Mesenteric fat pad (tissue), 1 donor: ENCODE data around the gene ENPP6. TPM values are rescaled to one million over a fixed set of nuclear protein-coding genes. Genes with fewer than 3 reads are reported as not detected.

Source experiments
- DNase-seq: peaks from one replicate; pipeline ENCODE4 v3.0.0-alpha.2; 2020; ENCODE audit warnings: low spot score
- long read RNA-seq: library from polyadenylated mRNA; unstranded; transcript quantifications from one replicate; pipeline ENCODE4 v2.0.0, GENCODE V29; 2020
- total RNA-seq: library from RNA; stranded (reverse); fragmentation: NEBNext Ultra II Directional; extraction: Animal tissue kit (Norgen Biotek cat#: 25700); gene quantifications from one replicate; pipeline ENCODE4 v1.2.1, GENCODE V29; 2021
- donor health status: DM: yes; HTN: yes; CAD: no.

Gene ENPP6
- not detected for total RNA-seq
- long read RNA-seq: 0 reads

DNA sequence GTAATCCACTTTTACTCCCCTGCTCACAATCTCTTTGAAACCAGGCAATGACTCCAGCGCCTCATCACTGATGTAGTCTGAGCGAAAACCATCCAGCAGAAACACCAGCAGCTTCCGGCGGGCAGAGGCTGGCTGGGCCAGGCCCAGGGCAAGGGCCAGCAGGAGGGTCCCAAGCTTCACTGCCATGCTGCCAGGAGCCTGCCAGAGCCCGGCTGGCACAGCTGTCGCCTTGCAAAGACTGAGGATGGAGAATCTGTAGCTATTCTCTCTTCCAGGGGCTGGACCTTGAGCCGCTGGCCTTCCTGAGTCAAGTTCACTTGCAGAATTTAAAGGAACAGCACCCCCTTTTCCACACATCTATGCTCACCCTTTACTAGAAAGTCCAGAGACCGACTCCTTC, at the start of gene ENPP6:
TSS of gene ENPP6 (minus strand) at position 240 of the 400 bp plus-strand sequence. CDS start at position 186, 54 bp downstream.
- DNase-seq: no peak

- peak; percentile 18 for DNase-seq
Measured at GRCh38 chr4:184267206-184267608, 49.5 kb upstream of the ENPP6 start.

DNA sequence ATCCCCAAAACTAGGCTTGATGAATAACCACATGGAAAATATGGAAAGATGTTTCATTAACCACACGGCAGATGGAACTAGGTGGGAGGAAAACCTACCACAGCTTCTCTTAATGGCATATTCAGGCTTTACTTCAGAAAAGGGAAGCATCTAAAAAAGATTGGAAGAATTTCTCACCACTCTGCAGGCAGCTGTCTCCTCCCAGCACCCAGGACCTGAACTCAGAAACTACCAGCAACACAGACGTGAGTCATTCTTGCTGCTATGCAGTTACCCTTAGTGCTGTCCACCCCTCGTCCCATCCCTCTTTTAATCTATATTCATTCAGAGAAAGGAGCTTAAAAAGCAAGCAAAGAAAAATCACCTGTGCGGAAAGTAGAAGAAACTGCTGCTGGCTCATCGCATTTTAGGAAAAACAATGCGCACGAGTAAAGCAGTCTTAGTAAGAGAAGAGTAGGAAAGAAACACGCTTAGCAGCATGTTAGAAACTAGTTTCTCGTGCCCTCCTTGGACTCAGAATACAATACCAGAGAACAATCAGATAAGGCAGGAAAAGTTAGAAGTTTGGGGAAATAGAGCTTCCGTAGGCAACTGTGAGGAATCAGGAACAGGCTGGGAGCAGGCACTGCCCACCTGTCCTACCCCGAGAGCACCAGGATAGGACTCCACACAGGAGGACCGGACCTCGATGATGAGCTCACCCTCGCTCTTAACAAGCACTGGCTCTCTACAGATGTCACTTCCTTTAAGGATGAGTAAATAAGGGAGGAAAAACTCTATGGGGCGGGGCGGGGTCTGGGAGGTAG, 48.1 kb upstream of the ENPP6 start:
- DNase-seq: no peak

GRCh38 chr4:184263910-184264732, 46.4 kb upstream of the ENPP6 start:
- DNase-seq: peak; percentile 96

DNA sequence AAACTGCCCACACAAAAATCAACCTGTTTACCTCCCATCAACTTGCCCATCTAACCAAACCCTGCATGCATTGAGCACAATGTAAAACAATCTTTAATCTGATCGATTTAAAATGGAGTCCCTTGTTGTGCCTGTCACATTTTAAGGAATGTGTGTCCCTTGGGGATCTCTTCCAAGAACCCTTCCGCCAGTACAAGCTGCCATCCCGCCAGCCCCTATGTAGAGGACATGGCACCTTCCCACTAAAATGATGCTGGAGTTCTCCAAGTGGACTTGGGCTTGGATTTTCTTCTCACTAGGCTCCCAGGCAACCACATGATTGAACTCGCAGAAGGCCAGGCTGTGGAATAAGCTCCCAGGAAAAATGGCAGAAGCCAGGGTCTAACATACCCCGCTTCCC, 45.8 kb upstream of the ENPP6 start:
- DNase-seq: no peak

GRCh38 chr4:184262901-184263300, 45.2 kb upstream of the ENPP6 start:
- DNase-seq: no peak

- no peak for DNase-seq
Measured at GRCh38 chr4:184261246-184261645, 43.6 kb upstream of the ENPP6 start.

DNA sequence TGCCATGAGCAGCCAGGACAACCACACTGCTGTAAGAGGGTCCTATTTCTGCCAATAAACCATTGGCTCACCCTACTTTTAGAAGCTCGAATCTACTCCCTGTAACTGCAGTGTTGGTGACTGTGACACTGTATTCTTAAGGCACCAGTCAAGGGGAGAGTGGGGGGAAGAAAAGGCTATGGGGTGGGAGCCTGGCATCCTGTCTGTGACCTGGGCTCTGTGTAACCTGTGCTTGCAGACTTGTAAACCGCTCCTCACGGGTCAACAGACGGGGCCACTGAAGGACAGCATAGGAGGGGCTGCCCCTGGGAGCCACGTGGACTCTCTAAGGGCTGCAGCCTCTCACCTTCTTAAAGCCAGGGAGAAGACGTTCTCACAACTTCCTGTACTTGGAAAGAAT, 42.2 kb upstream of the ENPP6 start:
- DNase-seq: no peak

GRCh38 chr4:184259081-184259480, 41.4 kb upstream of the ENPP6 start:
- DNase-seq: no peak

DNA sequence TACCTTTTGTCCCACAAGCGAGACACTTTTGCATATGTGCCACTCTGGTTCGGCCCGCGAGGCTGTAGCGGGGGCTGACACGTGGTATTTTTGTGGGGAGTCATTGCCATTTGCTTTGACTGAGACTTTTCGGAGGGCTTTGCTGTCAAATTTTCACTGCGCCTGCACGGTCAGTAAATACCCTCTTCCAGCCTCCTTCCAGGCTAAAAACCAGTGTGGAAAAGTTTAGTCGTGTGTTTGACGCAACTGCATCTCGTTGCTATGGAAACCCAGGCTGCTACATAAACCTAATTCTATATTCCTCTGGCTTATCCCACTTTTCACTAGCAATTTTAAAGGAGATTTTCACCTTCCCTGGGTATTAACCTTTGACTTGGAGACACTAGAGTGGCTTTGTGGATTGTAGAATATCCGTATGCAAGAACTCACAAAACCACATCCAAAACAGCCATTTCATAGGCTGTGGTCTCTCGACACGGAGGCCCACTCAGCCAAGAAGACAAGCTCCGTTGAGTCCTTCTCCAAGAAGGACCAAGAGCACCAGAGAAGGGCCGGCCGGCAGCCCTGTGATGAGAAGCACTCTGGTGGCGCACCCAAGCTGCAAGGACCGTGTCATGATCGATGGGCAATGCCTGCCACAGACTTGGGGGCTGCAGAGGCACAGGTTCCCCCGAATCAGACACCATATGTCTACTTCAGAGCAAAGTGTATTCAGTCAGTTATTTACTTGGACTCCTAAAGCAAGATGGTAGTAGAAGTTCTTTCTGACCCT, 38.4 kb upstream of the ENPP6 start:
- DNase-seq: no peak

DNA sequence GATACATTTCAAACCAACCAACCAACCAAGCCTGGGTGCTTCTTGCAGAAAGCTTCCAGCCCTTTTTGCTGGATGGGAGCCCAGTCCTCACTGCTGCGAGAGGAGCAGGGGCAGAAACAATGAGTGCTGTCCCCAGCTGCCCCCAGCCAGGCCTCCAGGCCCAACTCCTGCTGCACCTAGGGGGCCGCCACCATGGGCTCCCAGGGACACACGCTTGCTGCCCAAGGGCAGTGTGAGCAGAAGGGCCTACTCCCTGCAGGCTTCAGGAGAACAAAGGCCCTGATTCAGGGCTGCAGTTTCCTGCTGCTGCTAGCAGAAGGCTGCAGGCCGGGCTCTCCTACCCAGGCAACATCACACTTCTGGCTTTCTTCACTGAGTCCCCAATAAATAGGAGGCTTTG, 37.7 kb upstream of the ENPP6 start:
- no peak for DNase-seq

- no peak for DNase-seq
Measured at GRCh38 chr4:184253072-184253420, 35.4 kb upstream of the ENPP6 start.

DNA sequence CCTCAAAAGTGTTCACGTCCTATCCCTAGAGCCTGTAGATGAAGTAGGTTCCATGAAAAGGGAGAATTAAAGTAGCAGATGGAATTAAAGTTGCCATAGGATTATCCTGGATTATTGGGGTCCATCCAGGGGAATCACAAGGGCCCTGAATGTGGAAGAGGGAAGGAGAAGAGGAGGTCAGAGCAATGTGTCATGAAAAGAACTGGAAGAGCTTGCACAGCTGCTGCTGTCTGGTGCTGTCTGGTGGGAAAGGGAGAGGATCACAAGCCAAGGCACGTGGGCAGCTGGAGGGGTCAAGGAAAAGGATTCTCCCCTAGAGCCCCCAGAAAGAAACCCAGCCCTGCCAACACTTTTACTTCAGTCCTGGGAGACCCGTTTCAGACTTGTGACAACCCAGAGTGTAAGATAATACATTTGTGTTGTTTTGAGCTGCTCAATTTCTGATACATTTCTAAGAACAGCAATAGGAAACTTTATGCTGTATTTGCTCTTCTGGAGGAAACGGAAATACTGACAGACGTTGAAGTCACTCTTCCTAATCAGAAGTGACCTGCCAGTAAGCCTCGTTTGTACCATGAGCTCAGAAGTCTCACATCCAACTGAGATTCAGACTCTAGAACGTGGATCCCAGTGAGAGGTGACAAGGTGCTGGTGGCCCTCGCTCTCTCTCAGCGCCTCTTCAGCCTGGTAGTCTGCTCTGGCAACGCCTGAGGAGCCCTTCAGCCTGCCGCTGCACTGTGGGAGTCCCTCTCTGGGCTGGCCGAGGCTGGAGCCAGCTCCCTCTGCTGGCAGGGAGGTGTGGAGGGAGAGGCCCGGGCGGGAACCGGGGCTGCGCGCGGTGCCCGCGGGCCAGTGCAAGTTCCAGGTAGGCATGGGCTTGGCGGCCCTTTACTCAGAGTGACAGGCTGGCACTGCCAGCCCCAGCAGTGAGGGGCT, 34.7 kb upstream of the ENPP6 start:
- no peak for DNase-seq

DNA sequence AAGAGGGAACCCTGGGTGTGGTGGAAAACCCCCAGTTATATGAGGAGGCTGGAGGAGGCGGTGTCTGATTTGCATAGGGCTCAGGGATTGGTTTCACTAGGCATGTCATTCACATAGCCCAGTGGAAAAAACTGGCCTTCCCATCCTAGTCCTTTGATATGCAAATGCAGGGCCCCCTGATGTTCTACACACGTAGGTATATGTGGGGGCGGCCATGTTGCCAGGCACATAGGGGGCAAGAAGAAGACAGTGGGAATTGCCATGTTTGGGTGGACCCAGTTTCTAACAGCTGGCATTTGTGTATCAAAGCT, 34.0 kb upstream of the ENPP6 start:
- no peak for DNase-seq

- no peak for DNase-seq
Measured at GRCh38 chr4:184250795-184251669, 33.4 kb upstream of the ENPP6 start.

GRCh38 chr4:184248216-184248615, 30.5 kb upstream of the ENPP6 start:
- DNase-seq: no peak

DNA sequence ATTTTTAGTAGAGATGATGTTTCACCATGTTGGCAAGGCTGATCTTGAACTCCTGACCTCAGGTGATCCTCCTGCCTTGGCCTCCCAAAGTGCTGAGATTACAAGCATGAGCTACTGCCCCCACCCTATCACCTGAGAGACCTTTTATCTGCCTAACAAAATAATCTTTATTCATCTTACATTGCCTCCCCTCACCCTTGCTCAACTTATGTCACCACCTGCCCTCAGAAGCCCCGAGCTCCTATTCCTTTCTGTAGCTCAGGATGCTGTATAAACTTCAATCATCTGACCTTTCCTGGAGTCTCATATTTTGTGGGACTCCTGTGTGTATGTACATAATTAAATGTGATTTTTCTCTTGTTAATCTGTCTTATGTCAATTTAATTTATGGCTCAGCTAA, 29.7 kb upstream of the ENPP6 start:
- DNase-seq: no peak

- DNase-seq: no peak
Measured at GRCh38 chr4:184246426-184246825, 28.8 kb upstream of the ENPP6 start.

GRCh38 chr4:184238072-184238745, 20.5 kb upstream of the ENPP6 start:
- DNase-seq: no peak
